ENCODE results near the gene KRCC1.

The KRCC1 gene

DNA sequence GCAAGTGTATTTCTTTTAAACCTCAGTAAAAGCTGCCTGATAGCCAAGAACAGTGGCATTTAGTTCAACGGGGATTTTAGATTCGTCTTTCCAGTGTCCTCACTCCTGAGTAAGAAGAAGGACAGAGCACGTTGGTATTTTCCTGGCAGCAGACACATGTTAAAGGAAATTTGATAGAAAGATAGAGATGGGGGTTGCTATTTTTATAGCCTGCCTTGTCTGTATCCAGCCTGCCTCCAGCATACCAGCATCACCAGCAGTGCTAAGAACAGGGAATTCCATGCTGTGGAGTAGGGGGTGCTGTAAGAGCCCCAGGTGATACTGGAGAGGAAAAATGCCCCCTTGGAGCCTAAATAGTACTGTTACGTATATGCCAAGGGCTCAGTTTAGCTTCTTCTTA, 11.0 kb upstream of the KRCC1 start:
- peak; percentile 88 for ATAC-seq

GRCh38 chr2:88061295-88061694, 5.7 kb upstream of the KRCC1 start:
- ATAC-seq = no peak
- TF ChIP-seq CSRNP3 (CRISPR knock-in tag; IDR thresholded peaks at IDR 0.05) = no peak
- no peak for TF ChIP-seq POU6F1 (CRISPR knock-in tag; IDR thresholded peaks at IDR 0.05; ENCODE audit: borderline replicate concordance, low read depth)
- TF ChIP-seq TSHZ2 (CRISPR knock-in tag; IDR thresholded peaks at IDR 0.05) = no peak
- TF ChIP-seq ZNF565 (CRISPR knock-in tag; conservative IDR thresholded peaks at IDR 0.05; ENCODE audit: low read depth) = no peak
- TF ChIP-seq BACH2 (CRISPR knock-in tag; IDR thresholded peaks at IDR 0.05; ENCODE audit: borderline replicate concordance) = no peak
- TF ChIP-seq CREB5 (CRISPR knock-in tag; IDR thresholded peaks at IDR 0.05; ENCODE audit: low read depth) = no peak
- no peak for TF ChIP-seq GLIS3 (CRISPR knock-in tag; IDR thresholded peaks at IDR 0.05)
- TF ChIP-seq ZFP3 (CRISPR knock-in tag; IDR thresholded peaks at IDR 0.05) = no peak
- TF ChIP-seq, protein P1, sequence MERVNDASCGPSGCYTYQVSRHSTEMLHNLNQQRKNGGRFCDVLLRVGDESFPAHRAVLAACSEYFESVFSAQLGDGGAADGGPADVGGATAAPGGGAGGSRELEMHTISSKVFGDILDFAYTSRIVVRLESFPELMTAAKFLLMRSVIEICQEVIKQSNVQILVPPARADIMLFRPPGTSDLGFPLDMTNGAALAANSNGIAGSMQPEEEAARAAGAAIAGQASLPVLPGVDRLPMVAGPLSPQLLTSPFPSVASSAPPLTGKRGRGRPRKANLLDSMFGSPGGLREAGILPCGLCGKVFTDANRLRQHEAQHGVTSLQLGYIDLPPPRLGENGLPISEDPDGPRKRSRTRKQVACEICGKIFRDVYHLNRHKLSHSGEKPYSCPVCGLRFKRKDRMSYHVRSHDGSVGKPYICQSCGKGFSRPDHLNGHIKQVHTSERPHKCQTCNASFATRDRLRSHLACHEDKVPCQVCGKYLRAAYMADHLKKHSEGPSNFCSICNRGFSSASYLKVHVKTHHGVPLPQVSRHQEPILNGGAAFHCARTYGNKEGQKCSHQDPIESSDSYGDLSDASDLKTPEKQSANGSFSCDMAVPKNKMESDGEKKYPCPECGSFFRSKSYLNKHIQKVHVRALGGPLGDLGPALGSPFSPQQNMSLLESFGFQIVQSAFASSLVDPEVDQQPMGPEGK (CRISPR knock-in tag; IDR thresholded peaks at IDR 0.05; ENCODE audit: borderline replicate concordance) = no peak

More for the DNA sequence above, 11.0 kb upstream of the KRCC1 start:
- TF ChIP-seq ISL1 (CRISPR knock-in tag; IDR thresholded peaks at IDR 0.05) = peak; percentile 41; the same call in 1 of the 2 replicates
- TF ChIP-seq, protein P1 (CRISPR knock-in tag; IDR thresholded peaks at IDR 0.05; ENCODE audit: borderline replicate concordance) = no peak

- no peak for TF ChIP-seq PPARA (CRISPR knock-in tag; IDR thresholded peaks at IDR 0.05; ENCODE audit: borderline replicate concordance)
- TF ChIP-seq, protein P1 (CRISPR knock-in tag; IDR thresholded peaks at IDR 0.05; ENCODE audit: borderline replicate concordance) = no peak
- TF ChIP-seq POU6F1 (CRISPR knock-in tag; IDR thresholded peaks at IDR 0.05; ENCODE audit: borderline replicate concordance, low read depth) = no peak
- TF ChIP-seq SNAI2 (CRISPR knock-in tag; IDR thresholded peaks at IDR 0.05) = no peak
- no peak for TF ChIP-seq GLIS3 (CRISPR knock-in tag; IDR thresholded peaks at IDR 0.05)
- TF ChIP-seq TSHZ2 (CRISPR knock-in tag; IDR thresholded peaks at IDR 0.05) = no peak
- TF ChIP-seq CSDC2 (CRISPR knock-in tag; IDR thresholded peaks at IDR 0.05) = no peak
- no peak for TF ChIP-seq TOX (CRISPR knock-in tag; IDR thresholded peaks at IDR 0.05; ENCODE audit: borderline replicate concordance)
- no peak for TF ChIP-seq ZNF8 (CRISPR knock-in tag; IDR thresholded peaks at IDR 0.05)
- ATAC-seq = no peak; the same call in 2 of the 3 replicates
Measured at GRCh38 chr2:88060907-88061275, 5.3 kb upstream of the KRCC1 start.

Data from SK-N-SH treated with all-trans-retinoic acid at 6 μM for 48 hours (cell line).